Activated CD4-positive, alpha-beta T cell treated with anti-CD3 and anti-CD28 coated beads, Interleukin-2, amount 50 U/mL, for 1 hour (primary cell): Measurements from ENCODE around the gene USE1.
"Not testable (repeated sequence)": the region's sequence is repeated elsewhere in the genome, so short reads cannot be mapped to it uniquely, and the experiment has no call there.

Experiments
- DNase-seq: peaks from one replicate; pipeline ENCODE4 v3.0.0-alpha.2; 2020

The USE1 gene

GRCh38 chr19:17215127-17215971 lies at the start of gene USE1:
Gene USE1, plus strand, starts transcription at chr19:17215357. Its CDS starts 49 bp downstream, at chr19:17215406.
- peak; percentile 84 for DNase-seq

- DNase-seq: no peak
These were observed 49.4 kb upstream of the USE1 start for GRCh38 chr19:17165715-17166114.

- no peak for DNase-seq
These were observed 44.4 kb upstream of the USE1 start for GRCh38 chr19:17170538-17171297.

GRCh38 chr19:17171874-17172273 lies 43.3 kb upstream of the USE1 start:
- no peak for DNase-seq

GRCh38 chr19:17172624-17173345 lies 42.4 kb upstream of the USE1 start:
- DNase-seq: no peak

GRCh38 chr19:17178291-17178690 lies 36.9 kb upstream of the USE1 start:
- DNase-seq: no peak

GRCh38 chr19:17180997-17181702 lies 34.0 kb upstream of the USE1 start:
- DNase-seq: no peak

- peak; percentile 13 for DNase-seq
These were observed 31.8 kb upstream of the USE1 start for GRCh38 chr19:17183271-17183761.

GRCh38 chr19:17183858-17184321 lies 31.3 kb upstream of the USE1 start:
- no peak for DNase-seq

- DNase-seq: peak; percentile 40
These were observed 30.8 kb upstream of the USE1 start for GRCh38 chr19:17184371-17184841.

GRCh38 chr19:17185590-17185989 lies 29.6 kb upstream of the USE1 start:
- no peak for DNase-seq

- not testable (repeated sequence) for DNase-seq
These were observed 23.4 kb upstream of the USE1 start for GRCh38 chr19:17191736-17192135.

GRCh38 chr19:17192751-17193150 lies 22.4 kb upstream of the USE1 start:
- no peak for DNase-seq

- no peak for DNase-seq
These were observed 20.5 kb upstream of the USE1 start for GRCh38 chr19:17194608-17195007.

- DNase-seq: no peak
These were observed 20.1 kb upstream of the USE1 start for GRCh38 chr19:17195106-17195505.

- no peak for DNase-seq
These were observed 18.5 kb upstream of the USE1 start for GRCh38 chr19:17196610-17197009.

GRCh38 chr19:17197666-17198065 lies 17.5 kb upstream of the USE1 start:
- DNase-seq: no peak

GRCh38 chr19:17200408-17201079 lies 14.6 kb upstream of the USE1 start:
- DNase-seq: no peak

GRCh38 chr19:17202249-17202648 lies 12.9 kb upstream of the USE1 start:
- no peak for DNase-seq

- DNase-seq: no peak
These were observed 12.4 kb upstream of the USE1 start for GRCh38 chr19:17202713-17203112.

- DNase-seq: peak; percentile 72
These were observed 9.7 kb upstream of the USE1 start for GRCh38 chr19:17205237-17206140.
